ENCODE results near the gene EEIG1. TPM values are rescaled to one million over a fixed set of nuclear protein-coding genes. Genes with fewer than 3 reads are reported as not detected.

The EEIG1 gene
- total RNA-seq, 1 donor from 2014 or later = 26.4 TPM

- no peak for FAIRE-seq
Observed at GRCh38 chr9:127950513-127951289, 30.1 kb downstream of the EEIG1 start.

GRCh38 chr9:127949827-127950512, 30.8 kb downstream of the EEIG1 start:
- TF ChIP-seq EZH2 (IDR thresholded peaks at IDR 0.05; ENCODE audit: insufficient read depth, low read length) (no peak), CTCF (IDR thresholded peaks at IDR 0.05; ENCODE audit: insufficient read depth, low read depth, low read length) (no peak)
- DNase-seq (ENCODE audit: low read depth) (no peak), FAIRE-seq (no peak)
- Histone ChIP-seq H3K79me2 (ENCODE audit: insufficient read depth, low read length) (peaks cover 14% of the 10 kb centered on the region), H3K27ac (ENCODE audit: low read depth, low read length) (no peak overlapping the region), H3K9ac (ENCODE audit: low read length) (no peak overlapping the region), H3K4me1 (ENCODE audit: insufficient read depth, low read length) (peaks cover 7% of the 10 kb centered on the region), H3K4me3 (ENCODE audit: insufficient read depth, low read depth, low read length) (no peak overlapping the region), H4K20me1 (ENCODE audit: insufficient read depth, low read length) (peaks cover 45% of the 10 kb centered on the region), H3K9me3 (ENCODE audit: insufficient read depth, low read depth, low read length) (no peaks in the 10 kb centered on the region), H3K36me3 (ENCODE audit: insufficient read depth, low read length) (no peaks in the 10 kb centered on the region), H3K4me2 (ENCODE audit: low read length) (no peak overlapping the region), H3K27me3 (ENCODE audit: insufficient read depth, low read length) (no peaks in the 10 kb centered on the region), H2AFZ (ENCODE audit: low read depth, low read length) (no peak overlapping the region)
- Mint-ChIP-seq H3K36me3 (ENCODE audit: low read depth, unreplicated experiment) (peaks cover 2% of the 10 kb centered on the region), H3K4me1 (ENCODE audit: low read depth, unreplicated experiment) (peaks cover 2% of the 10 kb centered on the region), H3K4me3 (ENCODE audit: unreplicated experiment) (no peak overlapping the region), H3K9me3 (ENCODE audit: unreplicated experiment) (no peaks in the 10 kb centered on the region), H3K27ac (ENCODE audit: unreplicated experiment) (no peak overlapping the region), H3K27me3 (ENCODE audit: low read depth, unreplicated experiment) (no peaks in the 10 kb centered on the region)

More at GRCh38 chr9:127950513-127951289, 30.1 kb downstream of the EEIG1 start:
- no peak overlapping the region for H3K4me3 ChIP-seq (ENCODE audit: insufficient read depth, low read depth, low read length)
- H3K4me2 ChIP-seq (ENCODE audit: low read length) = no peak overlapping the region
- Mint-ChIP-seq H3K27ac (ENCODE audit: unreplicated experiment) (no peak overlapping the region), H3K36me3 (ENCODE audit: low read depth, unreplicated experiment) (peaks cover 2% of the 10 kb centered on the region), H3K4me1 (ENCODE audit: low read depth, unreplicated experiment) (peaks cover 5% of the 10 kb centered on the region), H3K4me3 (ENCODE audit: unreplicated experiment) (no peak overlapping the region), H3K27me3 (ENCODE audit: low read depth, unreplicated experiment) (no peaks in the 10 kb centered on the region), H3K9me3 (ENCODE audit: unreplicated experiment) (no peaks in the 10 kb centered on the region)
- peaks cover 52% of the 10 kb centered on the region for H4K20me1 ChIP-seq (ENCODE audit: insufficient read depth, low read length)
- no peak overlapping the region for H3K27ac ChIP-seq (ENCODE audit: low read depth, low read length)
- no peaks in the 10 kb centered on the region for H3K9me3 ChIP-seq (ENCODE audit: insufficient read depth, low read depth, low read length)
- peaks cover 12% of the 10 kb centered on the region for H3K4me1 ChIP-seq (ENCODE audit: insufficient read depth, low read length)
- no peak overlapping the region for H3K9ac ChIP-seq (ENCODE audit: low read length)
- peaks cover 20% of the 10 kb centered on the region for H3K79me2 ChIP-seq (ENCODE audit: insufficient read depth, low read length)
- H3K36me3 ChIP-seq (ENCODE audit: insufficient read depth, low read length) = no peaks in the 10 kb centered on the region
- no peak for DNase-seq (ENCODE audit: low read depth)
- H3K27me3 ChIP-seq (ENCODE audit: insufficient read depth, low read length) = no peaks in the 10 kb centered on the region
- no peak for TF ChIP-seq CTCF (IDR thresholded peaks at IDR 0.05; ENCODE audit: insufficient read depth, low read depth, low read length)
- TF ChIP-seq EZH2 (IDR thresholded peaks at IDR 0.05; ENCODE audit: insufficient read depth, low read length) = no peak
- H2AFZ ChIP-seq (ENCODE audit: low read depth, low read length) = no peak overlapping the region

All from astrocyte (in vitro differentiated cells and primary cell).